ENCODE measurements around the gene PPY.
"Not testable (repeated sequence)": the region's sequence is repeated elsewhere in the genome, so short reads cannot be mapped to it uniquely, and the experiment has no call there.

DNA sequence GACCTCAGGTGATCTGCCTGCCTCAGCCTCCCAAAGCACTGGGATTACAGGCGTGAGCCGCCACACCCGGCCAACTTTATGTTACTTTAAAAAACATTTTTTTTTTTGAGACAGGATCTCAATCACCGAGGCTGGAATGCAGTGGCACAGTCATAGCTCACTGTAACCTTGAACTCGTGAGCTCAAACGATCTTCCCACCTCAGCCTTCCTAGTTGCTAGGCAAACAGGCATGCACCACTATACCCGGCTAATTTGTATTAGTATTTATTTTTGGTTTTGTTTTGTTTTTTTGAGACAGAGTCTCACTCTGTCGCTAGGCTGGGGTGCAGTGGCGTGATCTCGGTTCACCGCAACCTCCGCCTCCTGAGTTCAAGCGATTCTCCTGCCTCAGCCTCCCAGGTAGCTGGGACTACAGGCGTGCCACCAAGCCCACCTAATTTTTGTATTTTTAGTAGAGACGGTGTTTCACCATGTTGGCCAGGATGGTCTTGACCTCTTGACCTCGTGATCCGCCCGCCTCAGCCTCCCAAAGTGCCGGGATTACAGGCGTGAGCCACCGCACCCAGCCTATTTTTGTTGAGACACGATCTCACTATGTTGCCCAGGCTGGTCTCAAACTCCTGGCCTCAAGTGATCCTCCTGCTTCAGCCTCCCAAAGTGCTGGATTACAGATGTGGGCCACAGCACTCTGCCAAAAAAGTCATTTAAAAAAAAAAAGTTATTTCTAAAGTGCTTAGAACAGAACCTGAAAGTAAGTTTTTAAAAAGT is 30.4 kb upstream of the PPY start:
- TF ChIP-seq NFATC4 (CRISPR knock-in tag; IDR thresholded peaks at IDR 0.05); CREB1 (CRISPR knock-in tag; IDR thresholded peaks at IDR 0.05); CBFB (CRISPR knock-in tag; IDR thresholded peaks at IDR 0.05; ENCODE audit: low read depth): not testable (repeated sequence)
- TF ChIP-seq, protein P1, sequence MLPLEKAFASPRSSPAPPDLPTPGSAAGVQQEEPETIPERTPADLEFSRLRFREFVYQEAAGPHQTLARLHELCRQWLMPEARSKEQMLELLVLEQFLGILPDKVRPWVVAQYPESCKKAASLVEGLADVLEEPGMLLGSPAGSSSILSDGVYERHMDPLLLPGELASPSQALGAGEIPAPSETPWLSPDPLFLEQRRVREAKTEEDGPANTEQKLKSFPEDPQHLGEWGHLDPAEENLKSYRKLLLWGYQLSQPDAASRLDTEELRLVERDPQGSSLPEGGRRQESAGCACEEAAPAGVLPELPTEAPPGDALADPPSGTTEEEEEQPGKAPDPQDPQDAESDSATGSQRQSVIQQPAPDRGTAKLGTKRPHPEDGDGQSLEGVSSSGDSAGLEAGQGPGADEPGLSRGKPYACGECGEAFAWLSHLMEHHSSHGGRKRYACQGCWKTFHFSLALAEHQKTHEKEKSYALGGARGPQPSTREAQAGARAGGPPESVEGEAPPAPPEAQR (CRISPR knock-in tag; IDR thresholded peaks at IDR 0.05), result not testable (repeated sequence)
- TF ChIP-seq, protein P2, sequence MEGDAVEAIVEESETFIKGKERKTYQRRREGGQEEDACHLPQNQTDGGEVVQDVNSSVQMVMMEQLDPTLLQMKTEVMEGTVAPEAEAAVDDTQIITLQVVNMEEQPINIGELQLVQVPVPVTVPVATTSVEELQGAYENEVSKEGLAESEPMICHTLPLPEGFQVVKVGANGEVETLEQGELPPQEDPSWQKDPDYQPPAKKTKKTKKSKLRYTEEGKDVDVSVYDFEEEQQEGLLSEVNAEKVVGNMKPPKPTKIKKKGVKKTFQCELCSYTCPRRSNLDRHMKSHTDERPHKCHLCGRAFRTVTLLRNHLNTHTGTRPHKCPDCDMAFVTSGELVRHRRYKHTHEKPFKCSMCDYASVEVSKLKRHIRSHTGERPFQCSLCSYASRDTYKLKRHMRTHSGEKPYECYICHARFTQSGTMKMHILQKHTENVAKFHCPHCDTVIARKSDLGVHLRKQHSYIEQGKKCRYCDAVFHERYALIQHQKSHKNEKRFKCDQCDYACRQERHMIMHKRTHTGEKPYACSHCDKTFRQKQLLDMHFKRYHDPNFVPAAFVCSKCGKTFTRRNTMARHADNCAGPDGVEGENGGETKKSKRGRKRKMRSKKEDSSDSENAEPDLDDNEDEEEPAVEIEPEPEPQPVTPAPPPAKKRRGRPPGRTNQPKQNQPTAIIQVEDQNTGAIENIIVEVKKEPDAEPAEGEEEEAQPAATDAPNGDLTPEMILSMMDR (IDR thresholded peaks at IDR 0.05), result not testable (repeated sequence)
